ENCODE results near the gene TCOF1.

DNA sequence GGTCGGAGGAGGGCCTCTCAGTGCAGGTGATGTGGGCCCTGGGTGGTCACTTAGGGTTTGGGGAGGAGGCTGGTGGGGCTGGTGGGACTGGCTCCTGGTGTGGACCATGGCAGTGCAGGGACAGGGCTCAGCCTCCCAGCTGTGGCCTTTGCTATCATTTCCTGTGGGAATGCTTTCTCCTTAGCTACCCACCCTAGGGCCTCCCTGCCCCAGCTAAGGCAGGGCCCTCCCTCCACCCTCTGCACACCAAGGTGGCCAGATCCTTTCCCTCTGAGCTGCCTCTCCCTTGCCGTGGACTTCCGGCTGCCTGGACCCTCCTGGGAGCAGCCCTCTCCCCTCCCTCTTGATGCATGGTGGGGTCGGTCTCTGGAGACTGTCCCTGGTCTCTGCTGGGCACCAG, 32.1 kb upstream of the TCOF1 start:
- TF ChIP-seq, protein P1, sequence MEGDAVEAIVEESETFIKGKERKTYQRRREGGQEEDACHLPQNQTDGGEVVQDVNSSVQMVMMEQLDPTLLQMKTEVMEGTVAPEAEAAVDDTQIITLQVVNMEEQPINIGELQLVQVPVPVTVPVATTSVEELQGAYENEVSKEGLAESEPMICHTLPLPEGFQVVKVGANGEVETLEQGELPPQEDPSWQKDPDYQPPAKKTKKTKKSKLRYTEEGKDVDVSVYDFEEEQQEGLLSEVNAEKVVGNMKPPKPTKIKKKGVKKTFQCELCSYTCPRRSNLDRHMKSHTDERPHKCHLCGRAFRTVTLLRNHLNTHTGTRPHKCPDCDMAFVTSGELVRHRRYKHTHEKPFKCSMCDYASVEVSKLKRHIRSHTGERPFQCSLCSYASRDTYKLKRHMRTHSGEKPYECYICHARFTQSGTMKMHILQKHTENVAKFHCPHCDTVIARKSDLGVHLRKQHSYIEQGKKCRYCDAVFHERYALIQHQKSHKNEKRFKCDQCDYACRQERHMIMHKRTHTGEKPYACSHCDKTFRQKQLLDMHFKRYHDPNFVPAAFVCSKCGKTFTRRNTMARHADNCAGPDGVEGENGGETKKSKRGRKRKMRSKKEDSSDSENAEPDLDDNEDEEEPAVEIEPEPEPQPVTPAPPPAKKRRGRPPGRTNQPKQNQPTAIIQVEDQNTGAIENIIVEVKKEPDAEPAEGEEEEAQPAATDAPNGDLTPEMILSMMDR (IDR thresholded peaks at IDR 0.05) = no peak
- TF ChIP-seq EP300 (IDR thresholded peaks at IDR 0.05) (no peak), POLR2A (IDR thresholded peaks at IDR 0.05) (no peak)

Data from tibial nerve (tissue), 4 donors.